Activated T-cell treated with anti-CD3 and anti-CD28 coated beads for 24 hours (primary cell): Measurements from ENCODE around the gene SBNO1.
"Not testable (repeated sequence)": the region's sequence is repeated elsewhere in the genome, so short reads cannot be mapped to it uniquely, and the experiment has no call there.

Experiments
- DNase-seq: peaks from one replicate; pipeline ENCODE4 v3.0.0-alpha.2; 2020; ENCODE audit warnings: low read depth

SBNO1 gene

GRCh38 chr12:123270214-123271000, 94.2 kb downstream of the SBNO1 start:
- DNase-seq: no peak

GRCh38 chr12:123269896-123270213, 94.8 kb downstream of the SBNO1 start:
- no peak for DNase-seq

GRCh38 chr12:123269395-123269892, 95.2 kb downstream of the SBNO1 start:
- DNase-seq: no peak

DNA sequence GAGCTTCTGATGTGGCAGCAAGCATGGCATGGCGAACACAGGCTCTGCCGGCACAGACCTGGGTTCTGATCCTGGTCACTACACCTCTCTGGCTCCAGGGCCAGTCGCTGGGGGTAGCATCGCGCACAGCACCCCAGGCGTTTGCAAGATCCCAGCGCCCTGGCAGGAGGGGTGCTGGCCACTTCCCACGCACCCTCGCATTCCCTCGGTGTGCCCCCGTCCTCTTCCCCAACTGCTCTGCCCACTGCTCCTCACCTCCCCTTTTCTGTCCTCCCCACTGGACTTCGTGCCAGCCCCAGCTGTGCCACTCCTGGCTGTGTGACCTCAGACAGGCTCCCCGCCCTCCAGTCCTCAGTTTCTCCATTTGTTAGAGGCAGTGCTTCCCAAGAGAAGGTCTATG, 95.8 kb downstream of the SBNO1 start:
- no peak for DNase-seq

- no peak for DNase-seq
Observed at GRCh38 chr12:123267991-123268843, 96.4 kb downstream of the SBNO1 start.

DNA sequence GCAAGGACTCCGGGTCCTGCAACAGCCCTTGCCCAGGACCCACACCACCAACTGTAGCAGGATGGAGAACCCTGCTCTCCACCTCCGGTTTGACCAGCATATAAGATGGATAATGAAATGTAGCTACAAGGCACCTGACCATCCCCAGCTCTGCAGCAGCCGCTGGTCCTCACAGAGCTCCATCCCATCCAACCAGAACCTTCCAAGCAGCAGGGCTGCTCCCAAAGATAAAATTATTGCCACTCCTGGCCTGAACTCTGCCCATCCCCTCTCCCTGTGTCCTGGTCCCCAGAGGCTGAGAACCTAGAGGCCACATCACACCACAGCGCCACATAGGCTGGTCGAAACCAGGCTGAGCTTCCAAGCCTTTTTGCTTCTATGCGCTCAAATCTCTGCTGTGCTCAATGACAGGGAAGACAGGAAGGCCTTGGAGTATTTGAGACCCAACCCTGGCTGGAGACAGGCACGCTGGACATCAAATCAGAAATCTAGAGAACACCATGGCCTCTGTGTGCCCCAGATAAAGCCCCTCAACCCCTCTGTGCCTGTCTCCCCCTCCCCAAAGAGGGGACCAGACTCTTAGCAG, 97.2 kb downstream of the SBNO1 start:
- no peak for DNase-seq

- DNase-seq: no peak
Observed at GRCh38 chr12:123266679-123267277, 97.9 kb downstream of the SBNO1 start.

GRCh38 chr12:123265851-123266678, 98.6 kb downstream of the SBNO1 start:
- no peak for DNase-seq

GRCh38 chr12:123264642-123265041, 100.0 kb downstream of the SBNO1 start:
- no peak for DNase-seq

DNA sequence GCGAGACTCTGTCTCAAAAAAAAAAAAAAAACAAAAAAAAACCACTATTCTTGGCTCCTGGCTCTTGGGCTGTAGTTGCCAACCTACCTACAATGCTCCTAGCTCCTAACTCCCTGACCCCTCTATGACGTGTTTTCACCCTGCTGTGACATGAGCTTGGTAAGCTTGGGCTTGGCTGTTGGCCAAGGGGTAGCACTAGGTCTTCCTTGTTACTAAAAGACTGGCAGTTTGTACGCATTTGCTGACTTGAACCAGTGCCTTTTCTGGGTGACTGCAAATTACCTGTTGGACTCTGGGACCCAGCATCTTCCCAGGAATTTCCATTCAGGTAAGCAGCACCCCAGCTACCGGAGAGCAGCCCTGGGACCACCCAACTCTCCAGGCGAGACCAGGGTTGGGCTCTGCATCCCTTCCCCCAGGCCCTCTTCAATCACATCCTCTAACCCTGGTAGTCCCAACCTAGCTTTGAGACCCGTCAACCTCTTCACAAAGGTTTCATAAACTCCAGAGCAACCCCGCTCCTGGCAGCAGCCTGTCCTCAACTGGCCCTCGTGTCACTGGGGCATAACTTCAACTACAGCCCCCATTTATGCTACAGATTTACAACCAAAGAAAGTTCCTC, 101.3 kb downstream of the SBNO1 start:
- DNase-seq: no peak

- DNase-seq: no peak
Observed at GRCh38 chr12:123261196-123261595, 103.5 kb downstream of the SBNO1 start.

- DNase-seq: no peak
Observed at GRCh38 chr12:123260081-123260480, 104.6 kb downstream of the SBNO1 start.

DNA sequence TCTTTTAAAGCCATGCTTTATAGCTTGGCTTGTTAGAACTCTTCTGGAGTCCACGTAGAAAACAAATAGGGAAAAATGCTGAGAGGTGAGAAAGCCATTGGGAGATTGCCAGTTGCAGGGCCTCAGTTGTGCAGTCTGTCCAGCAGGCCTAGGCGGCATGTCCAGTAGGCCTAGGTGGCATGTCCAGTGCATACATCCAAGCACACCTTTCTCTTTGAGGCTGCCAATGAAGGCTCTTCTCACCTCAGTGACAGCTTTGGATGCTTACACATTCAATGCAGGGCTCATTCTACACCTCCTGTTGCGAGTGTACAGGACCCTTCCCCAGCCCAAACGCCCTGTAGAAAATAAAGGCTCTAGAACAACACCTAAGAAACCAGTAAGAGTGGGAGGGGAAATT, 106.1 kb downstream of the SBNO1 start:
- DNase-seq: no peak

DNA sequence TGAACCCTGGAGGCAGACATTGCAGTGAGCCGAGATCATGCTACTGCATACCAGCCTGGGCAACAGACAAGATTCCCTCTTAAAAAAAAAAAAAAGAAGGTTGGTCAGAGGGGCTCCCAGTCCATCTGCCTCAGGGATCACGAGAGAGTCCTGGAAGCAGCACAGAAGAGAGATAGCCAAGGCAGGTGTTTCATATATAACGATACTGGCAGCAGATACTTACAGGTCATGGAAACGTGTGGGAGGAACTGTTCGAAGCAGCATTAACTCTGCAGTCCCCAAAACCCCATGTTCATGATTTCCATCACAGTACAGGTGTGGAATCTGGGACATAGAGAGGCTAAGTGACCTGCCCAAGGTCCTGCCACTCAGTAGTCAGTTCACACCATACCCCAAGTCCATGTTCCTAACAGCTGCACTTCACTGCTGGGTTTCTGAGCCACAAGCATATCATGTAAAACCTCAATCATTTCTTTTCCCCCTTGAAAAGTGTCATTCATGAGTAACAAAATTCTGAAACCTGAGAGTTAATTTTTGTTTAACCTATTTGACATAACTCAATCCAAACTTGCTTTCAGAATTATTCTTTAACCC, 109.7 kb downstream of the SBNO1 start:
- DNase-seq: no peak

GRCh38 chr12:123253641-123254459, 110.8 kb downstream of the SBNO1 start:
- DNase-seq: no peak

DNA sequence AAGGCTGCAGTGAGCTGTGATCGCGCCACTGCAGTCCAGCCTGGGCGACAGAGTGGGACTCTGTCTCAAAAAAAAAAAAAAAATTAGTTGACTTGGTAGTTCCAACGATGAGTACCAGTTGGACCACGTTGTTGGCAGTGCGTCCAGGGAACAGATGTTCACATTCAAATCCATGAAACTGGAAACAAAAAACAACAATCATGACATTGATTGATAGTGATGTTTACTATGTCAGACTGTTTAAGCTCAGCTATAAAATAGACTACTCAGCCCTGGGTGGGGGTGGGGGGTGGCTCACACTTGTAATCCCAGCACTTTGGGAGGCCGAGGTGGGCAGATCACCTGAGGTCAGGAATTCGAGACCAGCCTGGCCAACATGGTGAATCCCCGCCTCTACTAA, 112.3 kb downstream of the SBNO1 start:
- DNase-seq: not testable (repeated sequence)

GRCh38 chr12:123251403-123252076, 113.1 kb downstream of the SBNO1 start:
- no peak for DNase-seq

GRCh38 chr12:123250471-123251383, 113.9 kb downstream of the SBNO1 start:
- DNase-seq: no peak
